ENCODE measurements around the gene ANTXR1.

GRCh38 chr2:69022548-69022947 lies 9.6 kb downstream of the ANTXR1 start:
- TF ChIP-seq CTCF (IDR thresholded peaks at IDR 0.05; ENCODE audit: poor library complexity) (no peak), EZH2 (IDR thresholded peaks at IDR 0.05; ENCODE audit: borderline replicate concordance) (no peak), EZH2phosphoT487 (IDR thresholded peaks at IDR 0.05; ENCODE audit: low read depth, severe bottlenecking, unreplicated experiment) (no peak)

Data from hepatocyte (in vitro differentiated cells).